HEK293T (cell line): ENCODE measurements around the gene PIK3CD.

ENCODE experiments used
- CTCF ChIA-PET: fragments of 350-600 bp; formaldehyde crosslinking; extraction: SDS; loops from one replicate; lab custom pipeline; 2021; ENCODE audit warnings: antibody characterized with exemption, inconsistent platforms; lab: Yijun Ruan, JAX
- POLR2A ChIA-PET: fragments of 350-600 bp; formaldehyde crosslinking; extraction: SDS; loops from one replicate; lab custom pipeline; 2020; ENCODE audit warnings: antibody characterized with exemption, inconsistent platforms; lab: Yijun Ruan, JAX
- DNase-seq: peaks from one replicate; pipeline ENCODE4 v3.0.0; 2012; ENCODE audit warnings: mixed read lengths; ENCODE audit errors: extremely low spot score
- BHLHE40 ChIP-seq: fragments of 450-650 bp; IDR thresholded peaks from 2 replicates; pipeline ENCODE4 v1.6.1; 2016; ENCODE audit warnings: mild to moderate bottlenecking, moderate library complexity, borderline replicate concordance
- CTBP1 ChIP-seq: fragments of 450-650 bp; IDR thresholded peaks from 2 replicates; pipeline ENCODE4 v1.6.1; 2016; ENCODE audit warnings: borderline replicate concordance
- FOXA1 ChIP-seq: fragments of 450-650 bp; IDR thresholded peaks from 2 replicates; pipeline ENCODE4 v1.6.1; 2016; ENCODE audit warnings: mild to moderate bottlenecking
- FOXM1 ChIP-seq: fragments of 450-650 bp; IDR thresholded peaks from 2 replicates; pipeline ENCODE4 v1.6.1; 2017; ENCODE audit warnings: mild to moderate bottlenecking, borderline replicate concordance
- LEF1 ChIP-seq: fragments of 450-650 bp; IDR thresholded peaks from 2 replicates; pipeline ENCODE4 v1.6.1; 2017; ENCODE audit warnings: mild to moderate bottlenecking, borderline replicate concordance
- TF ChIP-seq, protein P1 (sequence below): fragments of 450-650 bp; IDR thresholded peaks from 2 replicates; pipeline ENCODE4 v1.6.1; 2016

The PIK3CD gene

DNA sequence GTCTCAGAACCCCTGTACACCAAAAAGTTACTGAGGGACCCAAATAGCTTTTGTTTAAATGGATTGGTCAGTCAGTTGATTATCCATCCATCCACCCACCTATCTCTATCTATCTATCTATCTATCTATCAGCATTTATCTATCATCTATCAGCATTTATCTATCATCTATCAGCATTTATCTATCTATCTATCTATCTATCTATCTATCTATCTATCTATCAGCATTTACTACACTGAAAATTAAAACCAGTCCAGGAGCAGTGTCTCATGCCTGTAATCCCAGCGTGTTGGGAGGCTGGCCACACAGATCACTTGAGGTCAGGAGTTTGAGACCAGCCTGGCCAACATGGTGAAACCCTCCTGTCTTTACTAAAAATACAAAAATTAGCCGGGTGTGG, 125.2 kb downstream of the PIK3CD start:
- ChIA-PET POLR2A (no interaction called here), CTCF (no interaction called here)
- DNase-seq = no peak
- TF ChIP-seq, protein P1, sequence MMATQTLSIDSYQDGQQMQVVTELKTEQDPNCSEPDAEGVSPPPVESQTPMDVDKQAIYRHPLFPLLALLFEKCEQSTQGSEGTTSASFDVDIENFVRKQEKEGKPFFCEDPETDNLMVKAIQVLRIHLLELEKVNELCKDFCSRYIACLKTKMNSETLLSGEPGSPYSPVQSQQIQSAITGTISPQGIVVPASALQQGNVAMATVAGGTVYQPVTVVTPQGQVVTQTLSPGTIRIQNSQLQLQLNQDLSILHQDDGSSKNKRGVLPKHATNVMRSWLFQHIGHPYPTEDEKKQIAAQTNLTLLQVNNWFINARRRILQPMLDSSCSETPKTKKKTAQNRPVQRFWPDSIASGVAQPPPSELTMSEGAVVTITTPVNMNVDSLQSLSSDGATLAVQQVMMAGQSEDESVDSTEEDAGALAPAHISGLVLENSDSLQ = no peak
- TF ChIP-seq CTBP1 = no peak
- no peak for TF ChIP-seq FOXA1
- TF ChIP-seq LEF1 = no peak
- no peak for TF ChIP-seq FOXM1
- TF ChIP-seq BHLHE40 = no peak
